DMS53 treated with DMSO at 0.1 percent for 48 hours (cell line): ENCODE data around the gene ARPC1B.

Experiments
- DNase-seq: peaks from one replicate; lab custom pipeline; 2025; ENCODE audit not compliant: unreplicated experiment; lab: John Stamatoyannopoulos, UW

The ARPC1B gene

DNA sequence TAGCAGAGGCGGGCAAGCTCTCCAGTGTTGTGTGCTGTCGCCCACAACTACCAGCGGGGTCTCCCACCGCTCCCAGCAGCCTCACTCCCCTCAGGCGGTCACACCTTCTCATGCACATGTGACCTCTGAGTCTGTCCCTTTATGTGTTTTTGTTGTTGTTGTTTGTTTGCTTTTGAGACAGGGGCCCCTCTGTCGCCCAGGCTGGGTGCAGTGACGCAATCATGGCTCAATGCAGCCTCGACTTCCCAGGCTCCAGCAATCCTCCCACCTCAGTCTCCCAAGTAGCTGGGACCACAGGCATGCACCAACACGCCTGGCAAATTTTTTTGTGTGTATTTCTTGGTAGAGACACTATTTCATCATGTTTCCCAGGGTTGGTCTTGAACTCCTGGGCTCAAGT is 65.7 kb downstream of the ARPC1B start:
- DNase-seq = no peak
